Uterus (tissue), 4 donors: Measurements from ENCODE around the gene MS4A18. TPM values are rescaled to one million over a fixed set of nuclear protein-coding genes. Genes with fewer than 3 reads are reported as not detected.
"Not testable (repeated sequence)": the region's sequence is repeated elsewhere in the genome, so short reads cannot be mapped to it uniquely, and the experiment has no call there.

Experiments used
- DNase-seq, 2 donors: peaks; one replicate each; pipeline ENCODE4 v3.0.0-alpha.2; 2019 to 2020
- H3K27ac ChIP-seq, 2 donors: fragments of 200-600 bp; sonication (generic); 1 replicate in 1 of 2; 2 replicates in 1 of 2; pipeline ENCODE4 v1.5.1; 2016 to 2018
- H3K27me3 ChIP-seq, 2 donors: fragments of 200-600 bp; sonication (generic); one replicate each; pipeline ENCODE4 v1.5.1; 2018 to 2019; ENCODE audit warnings: control low read depth in 1 of 2
- H3K36me3 ChIP-seq, 2 donors: fragments of 200-600 bp; sonication (generic); one replicate each; pipeline ENCODE4 v1.5.1; 2019; ENCODE audit warnings: control low read depth in 1 of 2
- H3K4me1 ChIP-seq, 2 donors: fragments of 200-600 bp; sonication (generic); one replicate each; pipeline ENCODE4 v1.5.1; 2018 to 2019; ENCODE audit warnings: control low read depth in 1 of 2
- H3K4me3 ChIP-seq, 2 donors: fragments of 200-600 bp; sonication (generic); 1 replicate in 1 of 2; 2 replicates in 1 of 2; pipeline ENCODE4 v1.5.1; 2018 to 2019; ENCODE audit warnings: mild to moderate bottlenecking in 1 of 2
- H3K9me3 ChIP-seq, 2 donors: fragments of 200-600 bp; sonication (generic); one replicate each; pipeline ENCODE4 v1.5.1; 2019; ENCODE audit warnings: control low read depth in 1 of 2
- POLR2A ChIP-seq, 2 donors: fragments of 450-650 bp; IDR thresholded peaks; one replicate each; pipeline ENCODE4 v1.6.1; 2016; ENCODE audit warnings: antibody characterized with exemption in 2 of 2, mild to moderate bottlenecking in 1 of 2, moderate library complexity in 1 of 2
- intact Hi-C: fragments of 100-400 bp; cut with DNase I; formaldehyde crosslinking; loops from one replicate; pipeline ENCODE4 v1.15.1; 2023; ENCODE audit warnings: low total_unique reads
- total RNA-seq, 4 donors: library from RNA; depleted of rRNA in 3 of 4; stranded (reverse); fragments of >200 nt in 3 of 4; gene quantifications; one replicate each; pipeline versions ENCODE4 v1.1.0 to v1.2.4, GENCODE V29; 2014 to 2023
- TF ChIP-seq, protein P1 (sequence below), 4 experiments: fragments of 200-600 bp in 2 of 4; fragments of 450-650 bp in 2 of 4; sonication (generic) in 2 of 4; IDR thresholded peaks; one replicate each; pipeline ENCODE4 v1.5.1; 2016 to 2019; ENCODE audit warnings: antibody characterized with exemption in 4 of 4, mild to moderate bottlenecking in 2 of 4, moderate library complexity in 1 of 4
- donor health status: DM: yes; HTN: yes; CAD: no.

Gene MS4A18
- total RNA-seq, 4 donors from 2014 or later, result not detected

GRCh38 chr11:60705895-60706294 is 18.6 kb upstream of the MS4A18 start:
- no peaks in the 10 kb centered on the region for H3K36me3 ChIP-seq
- no peak overlapping the region for H3K4me3 ChIP-seq
- no peaks in the 10 kb centered on the region for H3K9me3 ChIP-seq
- DNase-seq, result no peak
- H3K4me1 ChIP-seq, result no peaks in the 10 kb centered on the region
- H3K27me3 ChIP-seq, result no peaks in the 10 kb centered on the region
- intact Hi-C loops, result no loop called here
- TF ChIP-seq, protein P1, sequence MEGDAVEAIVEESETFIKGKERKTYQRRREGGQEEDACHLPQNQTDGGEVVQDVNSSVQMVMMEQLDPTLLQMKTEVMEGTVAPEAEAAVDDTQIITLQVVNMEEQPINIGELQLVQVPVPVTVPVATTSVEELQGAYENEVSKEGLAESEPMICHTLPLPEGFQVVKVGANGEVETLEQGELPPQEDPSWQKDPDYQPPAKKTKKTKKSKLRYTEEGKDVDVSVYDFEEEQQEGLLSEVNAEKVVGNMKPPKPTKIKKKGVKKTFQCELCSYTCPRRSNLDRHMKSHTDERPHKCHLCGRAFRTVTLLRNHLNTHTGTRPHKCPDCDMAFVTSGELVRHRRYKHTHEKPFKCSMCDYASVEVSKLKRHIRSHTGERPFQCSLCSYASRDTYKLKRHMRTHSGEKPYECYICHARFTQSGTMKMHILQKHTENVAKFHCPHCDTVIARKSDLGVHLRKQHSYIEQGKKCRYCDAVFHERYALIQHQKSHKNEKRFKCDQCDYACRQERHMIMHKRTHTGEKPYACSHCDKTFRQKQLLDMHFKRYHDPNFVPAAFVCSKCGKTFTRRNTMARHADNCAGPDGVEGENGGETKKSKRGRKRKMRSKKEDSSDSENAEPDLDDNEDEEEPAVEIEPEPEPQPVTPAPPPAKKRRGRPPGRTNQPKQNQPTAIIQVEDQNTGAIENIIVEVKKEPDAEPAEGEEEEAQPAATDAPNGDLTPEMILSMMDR (IDR thresholded peaks at IDR 0.05), result no peak
- no peak for TF ChIP-seq POLR2A (IDR thresholded peaks at IDR 0.05)
- no peak overlapping the region for H3K27ac ChIP-seq

DNA sequence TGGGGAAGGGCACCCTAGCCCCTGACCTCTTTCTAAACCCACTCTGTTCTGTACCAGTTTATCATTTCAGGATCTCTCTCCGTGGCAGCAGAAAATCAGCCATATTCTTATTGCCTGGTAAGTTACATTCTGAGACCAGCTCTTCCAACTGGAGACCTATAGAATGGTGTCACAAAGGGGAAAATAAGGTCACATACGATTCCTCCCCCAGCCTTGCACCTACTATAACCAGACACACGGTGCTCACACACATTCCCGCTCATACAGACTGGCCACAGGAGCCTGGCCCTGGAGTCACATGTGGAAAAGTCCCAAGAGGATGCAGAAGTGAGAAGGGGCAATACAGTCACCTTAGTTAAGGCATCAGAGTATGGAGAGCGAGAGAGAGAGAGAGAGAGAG is 17.6 kb upstream of the MS4A18 start:
- Histone ChIP-seq H3K4me3 (no peak overlapping the region), H3K27ac (no peak overlapping the region), H3K9me3 (no peaks in the 10 kb centered on the region), H3K27me3 (no peaks in the 10 kb centered on the region), H3K4me1 (no peaks in the 10 kb centered on the region), H3K36me3 (no peaks in the 10 kb centered on the region)
- no peak for DNase-seq
- intact Hi-C loops, result no loop called here
- TF ChIP-seq POLR2A (IDR thresholded peaks at IDR 0.05), result no peak
- TF ChIP-seq, protein P1 (IDR thresholded peaks at IDR 0.05), result no peak

DNA sequence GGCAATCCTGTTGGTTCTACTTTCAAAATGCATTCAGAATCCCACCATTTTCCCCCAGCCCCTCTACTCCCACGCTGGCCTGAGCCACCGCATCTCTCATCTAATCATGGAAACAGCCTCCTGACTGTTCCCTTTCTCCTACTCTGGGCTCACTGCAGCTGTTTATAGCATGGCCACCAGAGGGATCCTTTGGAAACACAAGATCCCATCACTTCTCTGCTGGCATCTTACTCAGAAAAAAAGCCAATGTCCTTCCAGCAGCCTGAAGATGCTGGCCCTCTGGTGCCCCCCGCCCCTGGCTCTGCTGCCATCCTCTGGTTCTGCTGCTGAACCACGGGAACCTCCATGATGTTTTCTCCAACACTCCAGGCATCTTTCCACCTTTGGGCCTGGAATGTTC is 14.0 kb upstream of the MS4A18 start:
- Histone ChIP-seq H3K27ac (no peak overlapping the region), H3K36me3 (no peaks in the 10 kb centered on the region), H3K4me3 (no peak overlapping the region), H3K9me3 (no peaks in the 10 kb centered on the region), H3K27me3 (no peaks in the 10 kb centered on the region), H3K4me1 (no peaks in the 10 kb centered on the region)
- no peak for TF ChIP-seq POLR2A (IDR thresholded peaks at IDR 0.05)
- TF ChIP-seq, protein P1 (IDR thresholded peaks at IDR 0.05), result no peak
- DNase-seq, result no peak
- intact Hi-C loops, result no loop called here

- no peaks in the 10 kb centered on the region for H3K27me3 ChIP-seq
- intact Hi-C loops, result no loop called here
- H3K4me3 ChIP-seq, result no peak overlapping the region
- no peaks in the 10 kb centered on the region for H3K4me1 ChIP-seq
- no peaks in the 10 kb centered on the region for H3K36me3 ChIP-seq
- H3K27ac ChIP-seq, result no peak overlapping the region
- no peaks in the 10 kb centered on the region for H3K9me3 ChIP-seq
- no peak for TF ChIP-seq POLR2A (IDR thresholded peaks at IDR 0.05)
- TF ChIP-seq, protein P1 (IDR thresholded peaks at IDR 0.05), result no peak
- DNase-seq, result no peak
Observed at GRCh38 chr11:60711276-60711675, 13.2 kb upstream of the MS4A18 start.

GRCh38 chr11:60713423-60713822 is 11.1 kb upstream of the MS4A18 start:
- H3K27ac ChIP-seq, H3K4me3 ChIP-seq, H3K4me1 ChIP-seq, H3K36me3 ChIP-seq, H3K27me3 ChIP-seq, DNase-seq, intact Hi-C loops, H3K9me3 ChIP-seq: not testable (repeated sequence)

- no peak for DNase-seq
- Histone ChIP-seq H3K9me3 (no peaks in the 10 kb centered on the region), H3K36me3 (no peaks in the 10 kb centered on the region), H3K4me1 (no peaks in the 10 kb centered on the region), H3K27me3 (no peaks in the 10 kb centered on the region), H3K27ac (no peak overlapping the region), H3K4me3 (no peak overlapping the region)
- intact Hi-C loops, result no loop called here
- TF ChIP-seq, protein P1 (IDR thresholded peaks at IDR 0.05), result no peak
- TF ChIP-seq POLR2A (IDR thresholded peaks at IDR 0.05), result no peak
Observed at GRCh38 chr11:60717956-60718355, 6.6 kb upstream of the MS4A18 start.
